ENCODE data around the gene CHDH.

- no peak for TF ChIP-seq CTCF (optimal IDR thresholded peaks at IDR 0.05 in 1 of 3, IDR thresholded peaks at IDR 0.05 in 1 of 3, conservative IDR thresholded peaks at IDR 0.05 in 1 of 3; ENCODE audit: extremely low read depth in 1 of 3, insufficient read depth in 2 of 3, low read length in 3 of 3)
- no peak for TF ChIP-seq EZH2 (IDR thresholded peaks at IDR 0.05; ENCODE audit: low read length)
Measured at GRCh38 chr3:53801319-53801718, 44.9 kb downstream of the CHDH start.

Data from keratinocyte (primary cell).